HG02870 (cell line): ENCODE data around the gene AMIGO1.

Experiments
- ATAC-seq: cut with Tn5 transposase; IDR thresholded peaks from one replicate; pipeline ENCODE4 v1.9.1; 2021; ENCODE audit warnings: mild to moderate bottlenecking, moderate library complexity; ENCODE audit not compliant: unreplicated experiment

The AMIGO1 gene

DNA sequence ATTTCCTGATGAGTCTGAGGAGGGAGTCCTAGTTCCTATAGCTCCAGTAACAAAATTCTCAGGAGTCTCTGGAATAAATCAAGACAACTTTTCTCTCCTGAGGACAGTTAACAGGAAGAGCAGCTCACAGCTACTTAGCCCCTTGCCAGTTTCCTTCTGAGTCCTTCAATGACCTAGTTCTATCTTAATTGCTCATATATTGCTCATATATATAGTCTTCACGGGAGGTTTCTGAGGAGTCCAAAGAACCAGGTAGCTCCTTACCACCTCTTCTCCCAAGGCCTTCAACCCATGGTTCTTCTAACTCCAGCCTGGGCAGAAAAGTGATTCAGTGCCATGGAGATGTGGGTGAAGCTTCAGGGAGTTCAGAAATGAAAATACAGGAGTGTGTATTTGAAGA is 4.6 kb downstream of the AMIGO1 start:
- no peak for ATAC-seq

DNA sequence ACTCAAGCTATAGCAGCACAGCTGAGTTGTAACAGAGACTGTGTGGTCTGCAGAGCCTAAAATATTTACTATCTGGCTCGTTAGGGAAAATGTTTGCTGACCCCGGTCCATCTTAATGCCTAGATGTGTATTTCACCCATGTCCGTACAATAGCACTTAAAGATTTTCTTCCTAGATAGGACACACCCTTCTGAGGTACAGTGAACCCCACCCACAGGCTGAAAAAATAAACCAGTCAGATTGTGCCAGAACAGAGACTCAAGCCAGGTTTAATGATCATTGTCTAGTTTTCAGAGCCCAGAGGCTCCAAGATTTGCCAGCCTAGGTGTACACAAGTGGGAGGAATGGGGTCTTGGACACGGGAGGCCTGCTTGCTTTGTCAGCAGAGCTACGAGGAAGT is 5.6 kb downstream of the AMIGO1 start:
- no peak for ATAC-seq

DNA sequence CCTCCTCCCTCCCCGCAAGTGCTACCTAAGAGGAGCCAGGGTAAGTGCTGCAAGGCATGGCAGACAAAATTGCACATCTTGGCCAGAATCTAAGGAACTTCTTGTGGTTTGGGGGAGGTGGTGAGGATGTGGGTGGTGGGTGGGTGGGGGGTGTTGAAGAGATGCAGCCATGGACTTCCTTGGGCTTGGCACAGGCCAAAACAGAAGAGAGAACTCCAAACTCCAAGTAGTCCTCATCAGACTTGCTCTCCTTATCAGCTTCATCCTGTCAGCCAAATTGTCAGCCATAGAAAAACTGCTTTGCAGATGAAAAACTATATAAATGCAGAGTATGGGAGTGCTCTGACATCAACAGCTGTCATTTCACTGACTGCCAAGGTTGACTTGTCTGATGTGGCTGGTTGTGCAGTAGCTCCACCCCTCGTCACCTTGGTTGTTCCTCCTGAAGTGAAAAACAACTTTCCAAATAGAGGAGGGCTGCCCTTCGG is 7.1 kb downstream of the AMIGO1 start:
- ATAC-seq = no peak

DNA sequence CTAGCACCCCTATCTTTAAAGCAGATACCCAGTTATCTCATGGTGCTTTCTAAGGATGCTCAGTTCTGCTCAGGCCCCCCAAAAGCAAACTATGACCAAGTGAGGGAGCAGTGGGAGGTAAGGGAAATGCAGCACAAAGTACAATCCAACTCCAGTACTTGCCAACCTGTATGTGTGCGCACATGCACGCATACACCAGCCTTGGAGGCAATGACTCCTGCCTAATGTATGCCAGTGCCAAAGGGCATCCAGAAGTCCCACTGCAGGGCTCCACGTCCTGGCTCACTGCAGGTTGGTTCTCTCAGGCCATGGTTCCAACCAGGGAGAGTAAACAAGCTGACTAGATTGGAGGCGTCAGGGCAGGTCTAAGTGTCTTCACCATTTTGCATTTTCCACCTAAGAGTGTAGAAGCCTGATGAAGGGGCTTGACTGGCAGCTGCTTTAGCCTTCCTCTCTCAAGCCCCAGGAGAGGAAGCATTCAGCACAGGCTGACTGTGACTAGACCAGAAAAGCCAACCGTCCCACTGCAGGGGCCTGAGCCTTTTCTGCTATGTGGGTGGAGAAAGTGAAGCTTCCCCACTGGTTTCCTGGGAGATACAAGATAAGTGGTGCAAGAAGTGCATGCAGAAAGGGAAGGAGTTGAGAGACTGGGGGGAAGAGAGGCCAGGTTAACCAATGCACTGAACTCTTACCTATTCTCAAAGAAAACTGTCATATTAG is 7.7 kb downstream of the AMIGO1 start:
- no peak for ATAC-seq

DNA sequence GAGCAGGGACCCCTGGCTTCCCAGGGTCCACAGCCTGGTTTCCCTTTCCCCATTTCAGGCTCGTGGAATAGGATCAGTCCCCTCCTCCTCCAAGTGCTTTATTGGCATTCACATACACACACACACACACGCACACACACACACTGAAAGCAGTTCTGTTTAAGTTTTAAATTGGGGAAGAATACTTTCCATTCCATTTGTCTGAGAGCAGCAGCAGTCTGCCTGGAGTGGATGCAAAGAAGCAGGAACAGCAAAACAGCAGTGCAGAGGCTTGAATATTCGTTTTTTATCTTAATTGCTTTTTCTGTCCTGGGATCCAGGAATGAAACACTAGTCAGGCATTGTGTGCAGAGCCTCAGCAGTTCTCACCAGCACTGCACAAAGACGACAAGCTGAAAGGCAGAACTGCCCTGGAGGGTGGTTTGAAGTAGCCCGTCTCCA is 8.6 kb downstream of the AMIGO1 start:
- ATAC-seq = no peak

DNA sequence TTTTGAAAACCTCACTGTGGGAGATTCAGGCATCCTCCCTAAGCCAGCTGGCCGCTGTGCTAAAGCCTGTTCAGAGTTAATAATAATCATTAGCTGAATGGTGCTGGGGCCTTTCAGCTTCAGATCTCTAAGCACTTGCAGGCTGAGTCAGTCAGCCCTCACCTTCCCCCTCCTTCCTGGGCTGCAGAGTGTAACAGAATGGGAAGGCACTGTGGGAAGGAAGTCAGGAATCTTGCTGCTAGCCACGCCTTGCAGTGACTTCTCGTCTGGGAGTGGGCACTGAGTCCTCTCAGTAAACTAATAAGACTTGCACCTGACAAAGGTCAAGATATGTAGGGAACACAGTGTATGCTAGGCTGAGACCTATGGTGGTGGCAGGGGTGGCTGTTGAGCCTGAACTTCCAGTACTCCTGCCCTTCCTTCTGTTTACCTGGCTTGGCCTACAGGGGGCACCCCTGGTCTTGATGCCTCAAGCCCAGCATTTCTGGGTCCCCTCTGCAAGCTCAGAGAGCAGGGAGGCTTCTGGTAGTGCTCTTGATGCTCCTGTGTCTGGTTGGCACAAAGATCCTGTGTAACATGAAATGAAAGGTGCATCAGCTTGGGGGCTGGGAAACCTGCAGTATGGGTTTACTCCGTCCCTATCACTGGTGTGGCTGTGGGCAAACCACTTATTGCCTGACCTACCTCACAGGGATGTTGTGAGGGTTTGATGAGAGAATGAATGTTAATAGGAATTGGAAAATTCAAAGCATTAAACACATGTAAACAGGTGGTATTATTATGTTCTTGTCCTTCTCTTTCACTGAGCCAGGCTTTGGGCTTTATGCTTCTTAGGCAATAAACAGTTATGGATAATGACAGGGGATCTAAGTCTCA is 9.6 kb downstream of the AMIGO1 start:
- no peak for ATAC-seq

DNA sequence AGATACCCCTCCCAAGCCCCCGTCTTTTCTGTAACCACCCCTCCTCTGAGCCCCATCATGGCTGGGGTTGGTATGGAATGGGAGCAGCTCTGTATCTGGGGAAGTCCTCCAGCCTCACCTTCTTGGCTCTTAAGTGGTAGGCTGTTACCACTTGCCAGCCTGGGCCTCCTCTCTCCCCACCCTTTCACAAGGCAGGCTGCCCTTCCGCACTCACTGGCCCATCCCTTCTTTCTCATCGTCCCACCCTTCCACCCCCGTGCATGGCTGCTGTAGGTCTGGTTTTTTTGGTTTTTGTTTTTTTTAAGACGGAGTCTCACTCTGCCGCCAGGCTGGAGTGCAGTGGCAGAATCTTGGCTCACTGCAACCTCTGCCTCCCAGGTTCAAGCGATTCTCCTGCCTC is 10.4 kb downstream of the AMIGO1 start:
- no peak for ATAC-seq

DNA sequence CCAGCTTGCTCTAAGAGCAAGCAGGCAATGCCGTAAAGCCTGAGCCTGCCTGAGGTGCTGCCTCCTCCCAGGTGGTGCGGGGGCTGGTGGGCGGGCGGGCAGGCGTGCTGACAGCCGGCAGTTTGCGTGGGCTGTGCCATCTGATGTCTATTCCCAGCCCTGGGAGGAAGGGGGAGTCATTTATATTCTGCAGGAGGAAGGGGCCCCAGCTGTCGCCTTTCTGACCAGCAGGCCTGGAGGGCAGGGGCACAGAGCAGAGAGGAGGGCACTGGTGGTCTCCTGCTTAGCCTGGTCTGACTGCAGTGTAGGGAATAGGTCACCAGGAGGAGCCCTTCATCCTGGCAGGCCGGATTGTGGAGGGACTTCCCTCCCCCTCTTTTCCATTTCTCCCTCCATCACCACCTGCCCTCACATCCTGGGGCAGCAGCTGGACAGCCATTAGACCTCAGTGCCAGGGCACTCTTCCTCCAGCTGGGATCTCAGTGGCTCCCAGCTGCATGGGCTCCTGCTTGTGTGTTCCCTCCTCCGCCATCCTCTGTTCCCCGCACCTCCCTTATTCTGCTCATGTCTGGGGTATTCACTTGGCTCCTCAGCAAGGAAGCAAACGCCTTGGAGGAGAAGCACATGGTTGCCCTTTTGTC is 11.2 kb downstream of the AMIGO1 start:
- no peak for ATAC-seq

DNA sequence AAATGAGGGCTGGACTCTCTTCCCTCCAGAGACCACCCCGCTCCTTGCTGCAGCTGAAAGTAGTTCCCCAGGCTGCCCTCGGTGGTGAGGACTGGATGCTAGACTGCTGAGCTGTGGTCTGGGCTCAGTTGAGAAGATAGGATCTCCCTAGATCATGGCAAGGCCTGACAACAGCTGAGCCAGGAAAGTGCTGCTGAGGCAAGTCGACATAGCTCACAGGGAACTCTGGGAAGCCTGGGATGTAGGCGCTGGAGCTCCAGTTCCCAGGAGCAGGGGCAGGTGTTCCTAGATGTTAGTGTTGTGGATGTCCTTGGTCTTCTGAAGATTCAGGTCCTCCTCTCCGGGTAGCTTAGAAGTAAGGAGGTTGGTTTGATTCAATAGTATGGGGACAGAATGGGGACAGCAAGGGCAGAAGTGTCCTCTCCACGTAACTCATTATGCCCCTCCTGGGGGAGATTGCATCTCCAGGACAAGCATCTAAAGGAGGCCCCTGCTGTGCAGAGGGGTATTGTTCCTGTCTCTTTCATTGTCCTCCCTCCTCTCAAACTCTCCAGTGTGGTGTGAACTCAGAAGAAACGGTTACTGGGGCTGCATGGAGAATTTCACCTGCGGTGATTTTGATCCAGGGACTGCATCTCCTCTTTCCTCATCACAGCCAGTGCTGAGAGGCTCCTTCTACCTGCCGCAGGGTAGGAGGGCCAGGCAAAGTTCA is 11.9 kb downstream of the AMIGO1 start:
- no peak for ATAC-seq

DNA sequence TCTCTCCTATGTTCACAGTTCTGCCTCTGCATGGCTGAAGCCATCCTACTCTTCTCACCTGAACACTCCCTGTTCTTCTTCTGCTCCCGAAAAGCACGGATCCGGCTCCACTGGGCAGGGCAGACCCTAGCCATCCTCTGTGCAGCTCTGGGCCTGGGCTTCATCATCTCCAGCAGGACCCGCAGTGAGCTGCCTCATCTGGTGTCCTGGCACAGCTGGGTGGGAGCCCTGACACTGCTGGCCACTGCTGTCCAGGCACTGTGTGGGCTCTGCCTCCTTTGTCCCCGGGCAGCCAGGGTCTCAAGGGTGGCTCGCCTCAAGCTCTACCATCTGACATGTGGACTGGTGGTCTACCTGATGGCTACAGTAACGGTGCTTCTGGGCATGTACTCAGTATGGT is 13.8 kb downstream of the AMIGO1 start:
- ATAC-seq = no peak

DNA sequence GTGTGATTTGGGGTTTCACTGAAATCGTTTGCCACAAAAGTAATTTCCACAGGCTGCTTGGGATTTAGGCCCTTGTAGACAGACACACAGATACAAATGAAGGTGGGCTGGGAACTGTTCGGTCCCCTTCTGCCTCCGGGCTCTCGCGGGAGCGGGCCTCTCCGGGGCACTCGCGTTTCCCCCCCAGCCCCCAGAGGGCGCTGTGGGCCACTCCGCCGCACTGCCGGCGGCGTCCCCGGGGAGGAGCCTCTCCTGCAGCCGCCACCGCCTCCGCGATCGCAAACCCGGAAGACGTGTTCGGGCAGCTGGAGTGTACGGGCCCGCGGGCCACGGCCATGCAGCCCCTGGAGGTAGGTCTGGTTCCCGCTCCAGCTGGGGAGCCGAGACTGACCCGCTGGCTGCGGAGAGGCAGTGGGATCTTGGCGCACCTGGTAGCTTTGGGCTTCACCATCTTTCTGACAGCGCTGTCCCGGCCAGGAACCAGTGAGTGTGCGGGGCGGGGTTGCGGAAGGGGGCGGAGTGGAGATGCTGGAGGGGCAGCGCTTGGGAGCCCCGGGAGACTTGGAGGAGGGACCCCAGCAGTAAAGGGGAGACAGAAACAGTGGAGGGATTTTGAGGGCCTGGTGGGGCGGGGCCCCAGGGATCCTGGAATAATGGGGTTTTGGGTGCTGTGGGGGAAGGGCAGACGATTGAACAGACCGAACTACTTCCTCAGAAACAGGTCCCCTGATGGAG is 15.6 kb downstream of the AMIGO1 start, which contains the start of gene CYB561D1:
TSS of gene CYB561D1 (plus strand) at position 290 of the 735 bp plus-strand sequence. CDS start at position 336, 46 bp downstream.
- peak; percentile 89 for ATAC-seq

DNA sequence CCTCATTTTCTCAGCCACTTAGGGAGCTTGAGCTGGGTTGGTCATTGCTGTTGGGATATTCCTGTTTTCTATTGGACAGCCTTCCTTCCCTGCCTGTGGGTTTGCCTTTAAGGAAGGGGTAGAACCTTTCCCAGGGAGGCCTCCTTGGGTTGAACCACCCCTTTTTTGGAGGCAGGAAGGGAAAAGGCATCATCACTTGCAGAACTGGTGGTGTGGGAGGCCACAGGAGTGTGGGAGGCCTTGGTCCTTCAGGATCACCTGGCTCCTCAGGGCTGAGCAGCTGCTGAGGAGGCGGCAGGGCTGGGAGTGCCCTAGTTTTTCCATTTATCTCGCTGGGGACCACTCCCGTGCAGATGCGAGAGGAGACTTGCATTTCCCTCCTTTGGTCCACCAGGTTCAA is 16.3 kb downstream of the AMIGO1 start:
- ATAC-seq = no peak

DNA sequence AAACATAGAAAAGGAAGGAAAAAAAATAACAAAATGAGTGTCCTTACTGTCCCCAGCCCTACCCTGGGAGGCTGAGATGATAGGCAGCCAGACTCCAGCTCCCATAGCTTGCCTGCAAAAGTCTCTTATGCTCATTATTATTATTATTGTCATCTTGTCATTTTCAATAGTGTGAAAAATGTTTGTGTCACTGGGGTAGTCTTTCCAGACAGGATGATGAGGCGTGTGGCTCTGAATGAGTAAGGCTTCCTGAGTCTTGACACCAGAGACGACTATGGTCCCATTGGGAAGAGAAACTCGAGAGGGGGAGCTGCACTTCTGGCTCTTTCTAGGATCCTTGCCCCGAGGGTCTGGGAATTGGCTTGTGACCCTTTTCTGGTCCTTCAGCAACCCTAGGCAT is 16.7 kb downstream of the AMIGO1 start:
- no peak for ATAC-seq

DNA sequence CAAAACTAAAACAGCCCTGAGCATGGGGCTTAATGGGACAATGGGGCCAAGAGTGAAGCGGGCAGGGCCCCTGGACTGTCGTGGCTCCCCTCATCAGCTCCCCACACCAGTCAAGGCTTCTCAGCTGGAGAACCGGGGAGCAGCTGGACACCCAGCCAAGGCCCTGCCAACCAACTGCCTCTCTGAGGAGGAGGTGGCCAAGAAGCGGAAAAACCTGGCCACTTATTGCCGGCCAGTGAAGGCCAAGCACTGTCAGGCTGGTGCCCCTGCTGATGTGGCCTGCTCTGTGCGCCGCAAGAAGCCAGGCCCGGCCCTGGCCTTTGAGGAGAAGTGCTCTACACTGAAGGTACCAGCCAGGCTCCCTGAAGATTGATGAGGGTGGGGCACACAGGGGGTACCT is 18.2 kb downstream of the AMIGO1 start:
- no peak for ATAC-seq

DNA sequence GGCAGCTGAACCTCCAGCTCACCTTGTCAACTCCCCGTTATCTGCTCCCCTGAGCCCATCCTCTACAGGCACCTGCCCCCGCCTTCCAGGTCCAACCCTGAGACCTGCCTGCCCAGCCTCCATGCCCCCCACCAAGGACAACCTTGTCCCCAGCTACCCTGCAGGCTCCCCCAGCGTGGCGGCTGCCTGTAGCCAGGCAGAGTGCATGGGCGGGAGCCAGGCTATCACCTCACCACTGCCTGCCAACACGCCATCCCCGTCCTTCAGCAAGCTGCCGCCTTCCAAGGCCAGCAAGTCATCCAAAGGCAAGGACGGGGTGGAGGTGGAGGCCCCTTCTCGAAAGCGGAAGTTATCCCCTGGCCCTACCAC is 18.6 kb downstream of the AMIGO1 start:
- no peak for ATAC-seq

DNA sequence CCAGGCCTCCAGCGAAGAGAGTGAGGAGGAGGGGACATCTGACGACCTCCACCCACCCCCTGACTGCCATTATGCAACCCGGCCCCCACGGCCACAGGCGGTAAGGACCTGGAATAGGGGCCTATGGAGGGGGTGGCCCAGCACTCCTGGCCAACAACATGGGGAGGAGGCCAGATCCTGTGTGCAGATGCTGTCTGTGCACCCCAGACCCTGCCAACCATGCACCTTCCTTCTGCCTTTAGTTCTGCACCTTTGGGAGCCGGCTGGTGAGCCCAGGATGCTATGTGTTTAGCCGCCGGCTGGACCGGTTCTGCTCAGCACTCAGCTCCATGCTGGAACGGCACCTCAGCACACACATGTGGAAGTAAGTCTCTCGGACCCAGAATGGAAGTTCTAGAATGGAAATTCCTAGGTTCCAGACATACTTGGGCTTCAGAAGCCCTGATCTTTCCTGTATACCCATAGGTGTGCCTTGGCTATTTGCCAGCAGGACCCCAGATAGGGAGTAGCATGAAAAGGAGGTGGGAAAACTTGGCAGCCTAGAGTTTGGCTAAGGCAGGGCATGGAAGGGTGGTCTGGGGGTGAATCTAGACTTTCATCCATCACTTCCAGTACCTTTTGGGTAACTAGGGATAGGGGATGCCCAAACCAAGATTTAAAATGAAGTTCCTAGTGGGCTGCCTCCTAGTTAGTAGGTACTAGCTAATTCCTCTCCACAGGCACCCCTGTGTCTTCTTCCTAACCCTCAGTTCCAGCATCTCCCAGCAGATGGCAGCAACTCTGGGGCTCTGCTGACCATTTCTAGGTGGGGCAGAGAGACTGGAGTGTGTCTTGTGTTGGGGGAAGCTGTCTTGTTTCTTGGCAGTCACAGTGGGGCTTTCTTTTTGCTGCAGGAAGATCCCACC is 19.2 kb downstream of the AMIGO1 start:
- no peak for ATAC-seq

DNA sequence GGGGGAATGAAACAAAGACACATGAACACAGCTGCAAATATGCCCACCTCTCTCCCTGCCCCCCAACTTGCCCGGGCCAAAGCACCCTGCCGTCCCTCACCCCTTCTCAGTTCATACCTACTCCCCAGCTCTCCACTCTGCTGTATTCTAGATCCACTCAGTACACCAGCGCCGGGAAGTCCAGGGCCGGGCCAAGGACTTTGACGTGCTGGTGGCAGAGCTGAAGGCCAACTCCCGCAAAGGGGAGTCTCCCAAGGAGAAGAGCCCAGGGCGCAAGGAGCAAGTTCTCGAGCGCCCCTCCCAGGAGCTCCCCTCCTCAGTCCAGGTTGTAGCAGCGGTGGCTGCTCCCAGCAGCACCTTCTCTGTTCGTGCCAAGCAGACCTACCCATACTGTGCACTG is 20.8 kb downstream of the AMIGO1 start:
- no peak for ATAC-seq

DNA sequence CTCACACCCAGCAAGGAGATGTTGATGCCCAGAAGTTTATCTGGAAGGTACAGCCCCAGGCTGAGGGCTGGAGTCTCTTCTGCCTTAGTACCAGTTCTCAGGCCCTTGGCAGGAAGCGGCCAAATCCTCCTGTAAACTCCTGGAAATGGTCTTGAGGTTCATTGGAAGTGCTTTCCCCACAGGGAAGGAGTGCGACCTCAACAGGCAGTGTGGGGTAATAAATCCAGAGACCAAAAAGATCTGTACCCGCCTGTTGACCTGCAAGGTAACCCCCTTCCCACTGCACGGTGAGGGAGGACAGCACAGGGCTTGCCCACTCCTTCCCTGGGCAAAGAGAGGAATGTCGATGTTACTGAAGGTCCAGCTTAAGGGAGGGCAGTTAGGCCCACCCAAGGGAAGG is 21.3 kb downstream of the AMIGO1 start:
- no peak for ATAC-seq

DNA sequence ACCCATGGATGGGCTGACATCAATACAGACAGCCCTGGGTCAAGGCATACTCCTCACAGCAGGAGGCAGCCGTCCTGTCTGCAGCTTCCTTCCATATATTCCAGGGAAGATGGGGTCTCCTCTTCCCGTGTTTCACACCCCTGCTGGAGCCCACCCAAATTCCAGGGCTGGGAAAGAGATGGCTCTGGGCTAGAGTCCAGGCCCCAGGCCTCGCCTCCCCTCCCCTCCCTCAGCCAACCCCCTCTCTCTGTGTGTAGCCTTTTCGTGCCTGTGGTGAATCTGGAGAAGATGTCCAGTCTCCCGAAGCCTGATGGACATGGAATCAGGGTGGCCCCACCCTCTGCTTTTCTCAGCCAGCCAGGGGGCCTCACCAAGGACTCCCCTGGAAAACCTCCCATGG is 22.3 kb downstream of the AMIGO1 start:
- no peak for ATAC-seq
